Breast epithelium (tissue), 4 donors: ENCODE measurements around the gene CYP3A4. TPM values are rescaled to one million over a fixed set of nuclear protein-coding genes. Genes with fewer than 3 reads are reported as not detected.
A peak's percentile ranks its signal among the peaks of the same experiment; 100 is the strongest.

Experiments
- DNase-seq, 2 donors: peaks; one replicate each; pipeline ENCODE4 v3.0.0-alpha.2; 2019; ENCODE audit warnings: low spot score in 2 of 2
- H3K27ac ChIP-seq, 2 donors: fragments of 200-600 bp; sonication (generic) in 1 of 2; one replicate each; pipeline ENCODE4 v1.5.1; 2016 to 2019; ENCODE audit warnings: mild to moderate bottlenecking in 1 of 2
- H3K27me3 ChIP-seq, 2 donors: fragments of 200-600 bp; sonication (generic) in 1 of 2; one replicate each; pipeline versions ENCODE4 v1.5.1 to v1.6.0; 2017 to 2019; ENCODE audit warnings: control low read depth in 1 of 2, mild to moderate bottlenecking in 1 of 2
- H3K36me3 ChIP-seq: fragments of 200-600 bp; one replicate; pipeline ENCODE4 v1.5.1; 2019
- H3K4me1 ChIP-seq, 2 donors: fragments of 200-600 bp; sonication (generic); one replicate each; pipeline ENCODE4 v1.5.1; 2016 to 2019; ENCODE audit warnings: control low read depth in 1 of 2
- H3K4me3 ChIP-seq, 3 donors: fragments of 200-600 bp; sonication (generic); 1 replicate in 2 of 3; 2 replicates in 1 of 3; pipeline ENCODE4 v1.5.1; 2016 to 2019; ENCODE audit warnings: mild to moderate bottlenecking in 3 of 3, moderate library complexity in 2 of 3
- H3K9me3 ChIP-seq, 2 donors: fragments of 200-600 bp; sonication (generic) in 1 of 2; one replicate each; pipeline ENCODE4 v1.5.1; 2016 to 2019; ENCODE audit warnings: control low read depth in 1 of 2
- POLR2A ChIP-seq: fragments of 450-650 bp; IDR thresholded peaks from one replicate; pipeline ENCODE4 v1.6.1; 2016; ENCODE audit warnings: antibody characterized with exemption, mild to moderate bottlenecking, moderate library complexity
- POLR2AphosphoS5 ChIP-seq, 3 donors: sonication (generic); formaldehyde crosslinking; IDR thresholded peaks; one replicate each; pipeline ENCODE4 v1.6.1; 2017; ENCODE audit warnings: antibody characterized with exemption in 3 of 3
- intact Hi-C: fragments of 100-400 bp; cut with DNase I; formaldehyde crosslinking; loops from one replicate; pipeline ENCODE4 v1.15.1; 2023; ENCODE audit warnings: low total_unique reads
- total RNA-seq, 3 donors: library from RNA; depleted of rRNA; stranded (reverse); fragments of >200 nt; gene quantifications; one replicate each; pipeline ENCODE4 v1.1.0, GENCODE V29; 2016
- TF ChIP-seq, protein P1 (sequence below), 3 donors: fragments of 450-650 bp; IDR thresholded peaks; one replicate each; pipeline ENCODE4 v1.5.1; 2016 to 2017; ENCODE audit warnings: antibody characterized with exemption in 3 of 3, mild to moderate bottlenecking in 3 of 3, moderate library complexity in 3 of 3

Gene CYP3A4
- total RNA-seq, 3 donors from 2014 or later = 0.33 to 0.64 (median 0.59) TPM

- DNase-seq = no peak
- Histone ChIP-seq H3K36me3 (no peaks in the 10 kb centered on the region), H3K9me3 (no peaks in the 10 kb centered on the region), H3K4me3 (no peak overlapping the region), H3K4me1 (no peaks in the 10 kb centered on the region), H3K27ac (no peak overlapping the region), H3K27me3 (no peaks in the 10 kb centered on the region)
- TF ChIP-seq POLR2AphosphoS5 (IDR thresholded peaks at IDR 0.05) (no peak), POLR2A (no peak)
- TF ChIP-seq, protein P1, sequence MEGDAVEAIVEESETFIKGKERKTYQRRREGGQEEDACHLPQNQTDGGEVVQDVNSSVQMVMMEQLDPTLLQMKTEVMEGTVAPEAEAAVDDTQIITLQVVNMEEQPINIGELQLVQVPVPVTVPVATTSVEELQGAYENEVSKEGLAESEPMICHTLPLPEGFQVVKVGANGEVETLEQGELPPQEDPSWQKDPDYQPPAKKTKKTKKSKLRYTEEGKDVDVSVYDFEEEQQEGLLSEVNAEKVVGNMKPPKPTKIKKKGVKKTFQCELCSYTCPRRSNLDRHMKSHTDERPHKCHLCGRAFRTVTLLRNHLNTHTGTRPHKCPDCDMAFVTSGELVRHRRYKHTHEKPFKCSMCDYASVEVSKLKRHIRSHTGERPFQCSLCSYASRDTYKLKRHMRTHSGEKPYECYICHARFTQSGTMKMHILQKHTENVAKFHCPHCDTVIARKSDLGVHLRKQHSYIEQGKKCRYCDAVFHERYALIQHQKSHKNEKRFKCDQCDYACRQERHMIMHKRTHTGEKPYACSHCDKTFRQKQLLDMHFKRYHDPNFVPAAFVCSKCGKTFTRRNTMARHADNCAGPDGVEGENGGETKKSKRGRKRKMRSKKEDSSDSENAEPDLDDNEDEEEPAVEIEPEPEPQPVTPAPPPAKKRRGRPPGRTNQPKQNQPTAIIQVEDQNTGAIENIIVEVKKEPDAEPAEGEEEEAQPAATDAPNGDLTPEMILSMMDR (IDR thresholded peaks at IDR 0.05) = no peak
- intact Hi-C loops = no loop called here
Observed at GRCh38 chr7:99791667-99792369, 7.8 kb upstream of the CYP3A4 start.

GRCh38 chr7:99791021-99791420 lies 7.0 kb upstream of the CYP3A4 start:
- intact Hi-C loops = no loop called here
- Histone ChIP-seq H3K4me3 (no peak overlapping the region), H3K4me1 (no peaks in the 10 kb centered on the region), H3K27ac (no peak overlapping the region), H3K9me3 (no peaks in the 10 kb centered on the region), H3K27me3 (no peaks in the 10 kb centered on the region), H3K36me3 (no peaks in the 10 kb centered on the region)
- TF ChIP-seq POLR2AphosphoS5 (IDR thresholded peaks at IDR 0.05) (no peak), POLR2A (no peak)
- TF ChIP-seq, protein P1 (IDR thresholded peaks at IDR 0.05) = no peak
- no peak for DNase-seq

DNA sequence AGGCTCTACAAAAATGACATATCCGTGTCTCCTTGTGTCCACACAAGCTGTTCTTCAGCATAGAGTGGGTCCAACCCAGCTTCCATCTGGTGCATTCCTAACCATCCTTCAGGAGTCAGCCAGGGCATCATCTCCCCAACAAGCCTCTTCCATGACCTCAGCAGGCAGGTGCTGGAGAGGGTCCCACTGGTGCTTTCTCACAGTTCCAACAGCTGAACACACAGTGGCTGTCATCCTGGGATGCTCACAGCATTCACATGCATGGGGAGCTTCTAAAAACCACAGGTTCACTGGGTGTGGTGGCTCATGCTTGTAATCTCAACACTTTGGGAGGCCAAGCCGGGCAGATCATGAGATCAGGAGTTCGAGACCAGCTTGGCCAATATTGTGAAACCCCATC lies 6.4 kb upstream of the CYP3A4 start:
- Histone ChIP-seq H3K4me1 (no peaks in the 10 kb centered on the region), H3K36me3 (no peaks in the 10 kb centered on the region), H3K9me3 (no peaks in the 10 kb centered on the region), H3K27me3 (no peaks in the 10 kb centered on the region), H3K27ac (no peak overlapping the region), H3K4me3 (no peak overlapping the region)
- no peak for TF ChIP-seq POLR2A
- no peak for TF ChIP-seq POLR2AphosphoS5 (IDR thresholded peaks at IDR 0.05)
- TF ChIP-seq, protein P1 (IDR thresholded peaks at IDR 0.05) = no peak
- intact Hi-C loops = no loop called here
- DNase-seq = no peak

- Histone ChIP-seq H3K27ac (no peak overlapping the region), H3K4me3 (no peak overlapping the region), H3K36me3 (no peaks in the 10 kb centered on the region), H3K4me1 (no peaks in the 10 kb centered on the region), H3K27me3 (no peaks in the 10 kb centered on the region), H3K9me3 (no peaks in the 10 kb centered on the region)
- DNase-seq = peak in 1 of 2 donors; percentile 21
- no peak for TF ChIP-seq POLR2AphosphoS5 (IDR thresholded peaks at IDR 0.05)
- TF ChIP-seq, protein P1 (IDR thresholded peaks at IDR 0.05) = no peak
- no peak for TF ChIP-seq POLR2A
- intact Hi-C loops = no loop called here
Observed at GRCh38 chr7:99789441-99790070, 5.6 kb upstream of the CYP3A4 start.

GRCh38 chr7:99788554-99788953 lies 4.6 kb upstream of the CYP3A4 start:
- DNase-seq = no peak
- no peaks in the 10 kb centered on the region for H3K36me3 ChIP-seq
- H3K27me3 ChIP-seq = no peaks in the 10 kb centered on the region
- intact Hi-C loops = no loop called here
- no peak for TF ChIP-seq POLR2A
- TF ChIP-seq POLR2AphosphoS5 (IDR thresholded peaks at IDR 0.05) = no peak
- TF ChIP-seq, protein P1 (IDR thresholded peaks at IDR 0.05) = no peak
- no peaks in the 10 kb centered on the region for H3K4me1 ChIP-seq
- no peak overlapping the region for H3K4me3 ChIP-seq
- no peaks in the 10 kb centered on the region for H3K9me3 ChIP-seq
- no peak overlapping the region for H3K27ac ChIP-seq
